Measurements from ENCODE around the gene HIGD1A. TPM values are rescaled to one million over a fixed set of nuclear protein-coding genes. Genes with fewer than 3 reads are reported as not detected.

Gene HIGD1A
- total RNA-seq, 4 donors from 2014 or later = 171 to 217 (median 211) TPM

GRCh38 chr3:42778644-42779043 lies 25.6 kb downstream of the HIGD1A start:
- DNase-seq = no peak
- TF ChIP-seq POLR2A (IDR thresholded peaks at IDR 0.05) (no peak), CTCF (IDR thresholded peaks at IDR 0.05) (no peak)
- 65 to 76% methylated on average over 2 of the region's 2 CpGs for WGBS, 2 donors
- Histone ChIP-seq H3K9me3 (no peaks in the 10 kb centered on the region), H3K4me3 (replicated peaks in 1 of 3) (no peak overlapping the region), H3K4me1 (peaks cover 22 to 33% of the 10 kb centered on the region in 2 donors), H3K27me3 (no peaks in the 10 kb centered on the region), H3K36me3 (no peaks in the 10 kb centered on the region), H3K27ac (peak overlapping the region; percentile 61 to 88 (median 66))
- intact Hi-C loops (cut with DNase I) = no loop called here

GRCh38 chr3:42773409-42773751 lies 30.9 kb downstream of the HIGD1A start:
- DNase-seq = no peak
- intact Hi-C loops (cut with DNase I) = no loop called here
- TF ChIP-seq POLR2A (IDR thresholded peaks at IDR 0.05) = no peak
- Histone ChIP-seq H3K36me3 (no peaks in the 10 kb centered on the region), H3K9me3 (no peaks in the 10 kb centered on the region), H3K27me3 (no peaks in the 10 kb centered on the region), H3K4me1 (peaks cover 12 to 18% of the 10 kb centered on the region in 2 donors), H3K27ac (peak overlapping the region; percentile 8 to 69 (median 43)), H3K4me3 (replicated peaks in 1 of 3) (peak overlapping the region in 2 of 3 donors; percentile 28 to 34)
- 9 to 10% methylated on average over 6 of the region's 6 CpGs for WGBS, 2 donors

GRCh38 chr3:42772670-42773408 lies 31.5 kb downstream of the HIGD1A start, which contains the start of gene CCDC13:
CCDC13 (minus strand) TSS chr3:42773253; CDS start chr3:42758345, 14,908 bp downstream.
- H3K27me3 ChIP-seq = no peaks in the 10 kb centered on the region
- intact Hi-C loops (cut with DNase I) = no loop called here
- peak within 1 kb of the TSS; percentile 5 to 34 (median 28) for H3K4me3 ChIP-seq (replicated peaks in 1 of 3)
- 2 to 4% methylated on average over 22 to 46 of the region's 63 CpGs for WGBS, 2 donors
- DNase-seq = peak; percentile 96 to 97
- no peaks in the 10 kb centered on the region for H3K9me3 ChIP-seq
- peak within 1 kb of the TSS; percentile 21 to 69 (median 43) for H3K27ac ChIP-seq
- TF ChIP-seq CTCF (IDR thresholded peaks at IDR 0.05) = peak in 1 of 6 experiments; percentile 12
- TF ChIP-seq POLR2A (IDR thresholded peaks at IDR 0.05) = peak in 1 of 2 donors; percentile 91
- peaks cover 10 to 13% of the 10 kb centered on the region in 2 donors for H3K4me1 ChIP-seq
- no peaks in the 10 kb centered on the region for H3K36me3 ChIP-seq

GRCh38 chr3:42771271-42771670 lies 33.0 kb downstream of the HIGD1A start:
- no peak for DNase-seq
- Histone ChIP-seq H3K4me3 (replicated peaks in 1 of 3) (no peak overlapping the region), H3K36me3 (no peaks in the 10 kb centered on the region), H3K9me3 (no peaks in the 10 kb centered on the region), H3K27me3 (no peaks in the 10 kb centered on the region), H3K4me1 (peaks cover 10 to 12% of the 10 kb centered on the region in 2 donors), H3K27ac (no peak overlapping the region)
- TF ChIP-seq POLR2A (IDR thresholded peaks at IDR 0.05) (no peak), CTCF (IDR thresholded peaks at IDR 0.05) (no peak)
- 69 to 87% methylated on average over 1 of the region's 1 CpG for WGBS, 2 donors
- intact Hi-C loops (cut with DNase I) = no loop called here

- no peak for TF ChIP-seq POLR2A (IDR thresholded peaks at IDR 0.05)
- no peak for TF ChIP-seq CTCF (IDR thresholded peaks at IDR 0.05)
- Histone ChIP-seq H3K27ac (no peak overlapping the region), H3K4me3 (replicated peaks in 1 of 3) (no peak overlapping the region), H3K36me3 (no peaks in the 10 kb centered on the region), H3K27me3 (no peaks in the 10 kb centered on the region), H3K4me1 (peaks cover 10 to 14% of the 10 kb centered on the region in 2 donors), H3K9me3 (no peaks in the 10 kb centered on the region)
- DNase-seq = no peak
- intact Hi-C loops (cut with DNase I) = no loop called here
- 93 to 96% methylated on average over 12 to 17 of the region's 28 CpGs for whole genome bisulfite sequencing, 2 donors
These were observed 34.7 kb downstream of the HIGD1A start for GRCh38 chr3:42769477-42770131.

Data from thyroid gland (tissue), 4 donors.